K562 (cell line): ENCODE measurements around the gene TBL1X.

Experiments
- AFF4 ChIP-seq: sonication (generic); formaldehyde crosslinking; IDR thresholded peaks from 2 replicates; pipeline ENCODE4 v1.8.0; 2023; ENCODE audit warnings: mild to moderate bottlenecking, missing genetic modification reagents
- ARID4B ChIP-seq: sonication (generic); formaldehyde crosslinking; IDR thresholded peaks from 2 replicates; pipeline ENCODE4 v1.8.0; 2022; ENCODE audit warnings: mild to moderate bottlenecking, missing genetic modification reagents
- CTCF ChIP-seq, 3 experiments: IDR thresholded peaks in 2 of 3; conservative IDR thresholded peaks in 1 of 3; 2 replicates each; pipeline ENCODE4 v1.5.1; 2011 to 2012; ENCODE audit warnings: low read length in 3 of 3, mild to moderate bottlenecking in 3 of 3, control low read depth in 2 of 3, improper control_type of control experiment in 1 of 3, inconsistent platforms in 1 of 3, low read depth in 1 of 3, mixed read lengths in 1 of 3, moderate library complexity in 1 of 3; ENCODE audit not compliant: insufficient read depth in 2 of 3
- KLF13 ChIP-seq: fragments of 450-650 bp; IDR thresholded peaks from 2 replicates; pipeline ENCODE4 v1.6.1; 2016; ENCODE audit warnings: missing genetic modification characterization, low read depth, mild to moderate bottlenecking, missing compliant biosample characterization, moderate library complexity, borderline replicate concordance
- NFXL1 ChIP-seq: fragments of 450-650 bp; formaldehyde crosslinking; IDR thresholded peaks from 2 replicates; pipeline ENCODE4 v1.4.0; 2021; ENCODE audit warnings: mild to moderate bottlenecking
- PRMT5 ChIP-seq: sonication (generic); formaldehyde crosslinking; IDR thresholded peaks from 2 replicates; pipeline ENCODE4 v1.5.0; 2020; ENCODE audit warnings: missing genetic modification reagents
- USF1 ChIP-seq: sonication (generic); formaldehyde crosslinking; IDR thresholded peaks from 2 replicates; pipeline ENCODE4 v1.9.0; 2022; ENCODE audit warnings: mild to moderate bottlenecking, missing genetic modification reagents
- ZBTB8A ChIP-seq: fragments of 450-650 bp; IDR thresholded peaks from 2 replicates; pipeline ENCODE4 v1.6.1; 2018; ENCODE audit warnings: mild to moderate bottlenecking, moderate library complexity; ENCODE audit not compliant: partially characterized antibody
- ZZZ3 ChIP-seq: fragments of 450-650 bp; IDR thresholded peaks from 2 replicates; pipeline ENCODE4 v1.6.1; 2016; ENCODE audit warnings: antibody characterized with exemption, mild to moderate bottlenecking, moderate library complexity

DNA sequence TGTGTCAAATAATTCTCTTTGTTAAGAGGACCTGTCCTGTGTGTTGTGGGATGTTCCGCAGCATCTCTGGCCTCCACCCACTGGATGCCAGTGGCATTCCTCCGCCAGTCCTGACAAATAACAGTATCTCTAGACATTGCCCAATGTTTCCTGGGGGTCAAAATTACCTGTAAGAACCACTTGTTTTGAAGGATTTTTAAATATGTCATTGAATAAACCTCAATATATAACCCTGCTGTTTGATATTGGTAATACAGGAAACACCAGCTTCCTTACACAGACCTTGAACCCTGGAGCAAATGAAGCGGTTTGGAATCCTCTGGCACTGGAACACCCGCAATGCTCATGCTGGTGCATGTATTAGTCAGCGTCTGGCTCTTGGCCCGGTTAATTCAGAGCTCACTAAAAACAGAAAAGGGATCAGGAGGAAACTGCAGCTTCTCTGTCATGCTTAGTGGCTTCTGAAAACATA is 101.3 kb downstream of the TBL1X start:
- TF ChIP-seq PRMT5 (CRISPR knock-in tag) (no peak), USF1 (CRISPR knock-in tag) (no peak), ZZZ3 (no peak), ARID4B (CRISPR knock-in tag) (no peak), CTCF (IDR thresholded peaks at IDR 0.05 in 2 of 3, conservative IDR thresholded peaks at IDR 0.05 in 1 of 3; ENCODE audit: insufficient read depth in 2 of 3, low read depth in 1 of 3, low read length in 3 of 3) (no peak), ZBTB8A (no peak), NFXL1 (CRISPR knock-in tag) (no peak), KLF13 (tag) (no peak), AFF4 (no peak)
